Activated CD4-positive, alpha-beta T cell treated with anti-CD3 and anti-CD28 coated beads for 36 hours (primary cell): ENCODE measurements around the gene ARL2BP. TPM values are rescaled to one million over a fixed set of nuclear protein-coding genes. Genes with fewer than 3 reads are reported as not detected.
"Not testable (repeated sequence)": the region's sequence is repeated elsewhere in the genome, so short reads cannot be mapped to it uniquely, and the experiment has no call there.

Experiments
- ATAC-seq: fragments of 200-7000 bp; cut with Tn5 transposase; one replicate; pipeline ENCODE4 v1.10.0; 2021; ENCODE audit warnings: mild to moderate bottlenecking, moderate library complexity
- CTCF ChIA-PET: fragments of 350-600 bp; sonication (Branson Sonifier 250); formaldehyde crosslinking; loops from one replicate; lab custom pipeline; 2021; ENCODE audit warnings: antibody characterized with exemption; lab: Charles Lee
- POLR2A ChIA-PET: fragments of 350-600 bp; sonication (Branson Sonifier 250); formaldehyde crosslinking; loops from one replicate; lab custom pipeline; 2021; ENCODE audit warnings: antibody characterized with exemption, inconsistent platforms; lab: Charles Lee
- DNase-seq: peaks from one replicate; pipeline ENCODE4 v3.0.0-alpha.2; 2020
- H3K27ac Mint-ChIP-seq: one replicate; pipeline ENCODE4 v1.8.0; 2021; ENCODE audit warnings: mixed read lengths
- H3K27me3 Mint-ChIP-seq: one replicate; pipeline ENCODE4 v1.8.0; 2021; ENCODE audit warnings: mixed read lengths
- H3K36me3 Mint-ChIP-seq: one replicate; pipeline ENCODE4 v1.8.0; 2021; ENCODE audit warnings: low read depth, mixed read lengths
- H3K4me1 Mint-ChIP-seq: one replicate; pipeline ENCODE4 v1.8.0; 2021; ENCODE audit warnings: mixed read lengths
- H3K4me3 Mint-ChIP-seq: one replicate; pipeline ENCODE4 v1.8.0; 2021; ENCODE audit warnings: mild to moderate bottlenecking, moderate library complexity, mixed read lengths
- H3K9me3 Mint-ChIP-seq: one replicate; pipeline ENCODE4 v1.8.0; 2021; ENCODE audit warnings: low read depth, mixed read lengths
- intact Hi-C, 2 experiments: fragments of 100-400 bp; cut with DNase I in 1 of 2; cut with micrococcal nuclease in 1 of 2; formaldehyde crosslinking; loops; one replicate each; pipeline versions ENCODE4 v1.14.2 to v1.15.1; 2022 to 2024; cut with DNase I, micrococcal nuclease
- total RNA-seq, 2 experiments: library from RNA; stranded (reverse); gene quantifications; one replicate each; pipeline ENCODE4 v1.2.3, GENCODE V29; 2021

Gene ARL2BP
- total RNA-seq, 2 experiments from 2014 or later, result 9.9 to 11.1 TPM

GRCh38 chr16:57264950-57265371, 19.9 kb downstream of the ARL2BP start:
- Mint-ChIP-seq H3K27ac (no peak overlapping the region), H3K27me3 (no peaks in the 10 kb centered on the region), H3K4me1 (peaks cover 56% of the 10 kb centered on the region), H3K9me3 (no peaks in the 10 kb centered on the region), H3K4me3 (no peak overlapping the region), H3K36me3 (no peaks in the 10 kb centered on the region)
- intact Hi-C loops, result no loop called here
- ChIA-PET CTCF (interaction anchor here (0.7 kb wide), 1 partner anchor 15 kb away, joined by 3 read pairs; no protein-coding TSS in a partner anchor), POLR2A (interaction anchor here (0.6 kb wide), 1 partner anchor 333 kb away, joined by 3 read pairs; no protein-coding TSS in a partner anchor)
- DNase-seq (no peak), ATAC-seq (no peak)

GRCh38 chr16:57265850-57266530, 20.9 kb downstream of the ARL2BP start:
- Mint-ChIP-seq H3K27me3 (no peaks in the 10 kb centered on the region), H3K36me3 (no peaks in the 10 kb centered on the region), H3K4me1 (peaks cover 46% of the 10 kb centered on the region), H3K9me3 (no peaks in the 10 kb centered on the region), H3K4me3 (no peak overlapping the region), H3K27ac (peak overlapping the region; percentile 59)
- no peak for ATAC-seq
- POLR2A ChIA-PET, result no interaction called here
- CTCF ChIA-PET, result interaction anchor here (0.7 kb wide), 1 partner anchor 14 kb away, joined by 3 read pairs; no protein-coding TSS in a partner anchor
- DNase-seq, result no peak
- intact Hi-C loops, result no loop called here

DNA sequence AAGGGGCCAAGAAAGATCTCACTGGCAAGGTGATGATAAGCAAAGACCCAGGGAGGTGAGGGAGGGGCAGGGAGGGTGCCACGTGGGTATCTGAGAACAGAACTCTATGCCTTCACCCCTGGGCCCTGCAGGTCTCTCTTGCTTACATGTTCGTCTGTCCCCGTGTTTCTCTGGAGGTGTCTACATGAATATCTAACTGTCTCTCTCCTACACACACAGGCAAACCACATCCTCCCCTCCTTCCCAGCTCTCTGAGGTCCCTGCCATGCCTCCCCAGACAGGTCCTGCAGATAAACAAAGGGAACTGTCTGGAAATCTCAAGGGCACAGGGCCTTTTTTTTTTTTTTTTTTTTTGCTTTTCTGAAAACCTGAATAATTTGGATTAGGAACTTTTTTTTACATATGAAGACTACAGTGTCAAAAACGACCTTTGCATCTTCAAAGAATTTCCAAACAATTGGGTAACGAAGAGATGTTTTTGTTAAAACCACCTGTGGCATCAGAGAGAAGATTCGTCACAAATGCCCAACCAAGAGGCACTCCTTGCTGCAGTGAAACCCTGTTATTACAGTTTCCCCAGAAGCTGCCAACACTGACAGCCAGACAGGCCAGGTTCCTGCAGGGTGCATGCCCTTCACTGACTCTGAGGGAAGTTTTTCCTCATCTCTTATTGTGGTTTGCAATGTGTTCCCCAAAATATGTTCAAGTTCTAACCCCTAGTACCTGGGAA, 21.6 kb downstream of the ARL2BP start:
- ATAC-seq (peak; percentile 76), DNase-seq (peak; percentile 59)
- ChIA-PET CTCF (interaction anchor here (0.8 kb wide), 1 partner anchor 150 kb away, joined by 3 read pairs; no protein-coding TSS in a partner anchor), POLR2A (interaction anchor here (0.5 to 0.6 kb wide), 2 partner anchors 69 to 81 kb away, joined by 3 to 5 read pairs; partner anchors contain the start of genes PSME3IP1 and RSPRY1)
- no peaks in the 10 kb centered on the region for H3K36me3 Mint-ChIP-seq
- peaks cover 46% of the 10 kb centered on the region for H3K4me1 Mint-ChIP-seq
- H3K27me3 Mint-ChIP-seq, result no peaks in the 10 kb centered on the region
- peak overlapping the region; percentile 59 for H3K27ac Mint-ChIP-seq
- intact Hi-C loops, result no loop called here
- no peak overlapping the region for H3K4me3 Mint-ChIP-seq
- no peaks in the 10 kb centered on the region for H3K9me3 Mint-ChIP-seq

DNA sequence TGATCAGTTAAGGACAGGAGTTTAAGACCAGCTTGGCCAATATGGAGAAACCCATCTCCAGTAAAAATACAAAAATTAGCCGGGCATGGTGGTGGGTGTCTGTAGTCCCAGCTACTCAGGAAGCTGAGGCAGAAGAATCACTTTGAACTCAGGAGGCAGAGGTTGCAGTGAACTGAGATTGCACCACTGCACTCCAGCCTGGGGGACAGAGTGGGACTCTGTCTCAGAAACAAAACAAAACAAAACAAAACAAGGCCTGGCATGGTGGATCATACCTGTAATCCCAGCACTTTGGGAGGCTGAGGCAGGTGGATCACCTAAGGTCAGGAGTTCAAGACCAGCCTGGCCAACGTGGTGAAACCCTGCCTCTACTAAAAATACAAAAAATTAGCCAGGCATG, 22.3 kb downstream of the ARL2BP start:
- H3K4me3 Mint-ChIP-seq, ATAC-seq, H3K9me3 Mint-ChIP-seq, H3K36me3 Mint-ChIP-seq, intact Hi-C loops, DNase-seq, H3K27ac Mint-ChIP-seq, H3K27me3 Mint-ChIP-seq: not testable (repeated sequence)
- CTCF ChIA-PET, result interaction anchor here (0.8 kb wide), 1 partner anchor 150 kb away, joined by 3 read pairs; no protein-coding TSS in a partner anchor
- H3K4me1 Mint-ChIP-seq, result peaks cover 46% of the 10 kb centered on the region
- POLR2A ChIA-PET, result interaction anchor here (0.5 to 0.6 kb wide), 2 partner anchors 70 to 81 kb away, joined by 3 to 5 read pairs; partner anchors contain the start of genes PSME3IP1 and RSPRY1

DNA sequence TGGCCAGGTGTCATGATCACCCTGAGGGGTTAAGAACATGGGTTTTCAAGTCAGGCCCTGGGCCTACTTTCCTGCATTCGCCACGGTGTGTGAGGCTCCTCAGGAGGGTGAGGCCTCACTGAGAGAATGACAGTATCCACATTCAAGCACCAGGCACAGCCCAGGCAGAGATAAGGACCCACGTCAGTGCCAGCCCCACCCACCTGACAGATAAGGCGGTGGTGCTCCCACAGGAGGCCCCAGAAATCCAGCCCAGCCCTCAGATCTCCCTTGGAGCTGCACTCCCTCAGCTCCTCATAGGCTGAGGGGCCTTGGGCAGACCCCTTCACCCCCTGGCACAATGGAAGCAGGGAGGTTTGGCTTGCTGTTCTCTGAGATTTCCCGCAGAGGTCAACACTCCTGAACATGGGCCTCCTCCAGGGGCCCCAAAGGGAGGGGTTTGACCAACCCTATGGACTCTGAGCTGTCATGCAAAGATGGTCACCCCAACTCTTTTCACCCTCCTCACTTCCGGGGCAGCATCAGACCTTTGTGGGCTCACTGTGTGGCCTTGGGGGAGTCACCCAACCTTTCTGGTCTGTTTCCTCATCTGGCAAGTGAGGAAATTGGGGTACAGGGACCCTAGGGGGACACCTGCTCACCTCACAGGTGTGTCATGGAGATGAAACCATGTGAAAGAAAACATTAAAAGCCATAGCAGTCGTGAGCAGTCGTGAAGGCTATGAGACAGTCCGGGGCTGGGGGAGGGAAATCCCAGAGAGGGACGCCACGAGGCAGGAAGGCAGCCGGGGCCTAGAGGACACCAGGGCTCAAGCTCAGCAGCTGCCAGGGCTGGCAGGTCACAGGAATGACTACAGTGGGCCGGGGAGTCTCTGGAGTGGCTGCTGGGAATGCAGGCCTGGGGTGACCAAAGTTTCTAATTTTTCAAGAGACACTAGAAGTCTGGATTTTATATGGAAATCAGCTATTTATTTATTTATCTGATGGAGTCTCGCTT, 24.0 kb downstream of the ARL2BP start:
- H3K27me3 Mint-ChIP-seq, result no peaks in the 10 kb centered on the region
- intact Hi-C loops, result no loop called here
- H3K4me1 Mint-ChIP-seq, result peaks cover 46% of the 10 kb centered on the region
- ATAC-seq (no peak), DNase-seq (peak; percentile 33)
- no peaks in the 10 kb centered on the region for H3K36me3 Mint-ChIP-seq
- H3K27ac Mint-ChIP-seq, result peak overlapping the region; percentile 13
- H3K9me3 Mint-ChIP-seq, result no peaks in the 10 kb centered on the region
- ChIA-PET CTCF (interaction anchor here (0.8 kb wide), 1 partner anchor 9 kb away, joined by 3 read pairs; no protein-coding TSS in a partner anchor), POLR2A (interaction anchor here (1.0 kb wide), 1 partner anchor 200 kb away, joined by 4 read pairs; no protein-coding TSS in a partner anchor)
- H3K4me3 Mint-ChIP-seq, result no peak overlapping the region

DNA sequence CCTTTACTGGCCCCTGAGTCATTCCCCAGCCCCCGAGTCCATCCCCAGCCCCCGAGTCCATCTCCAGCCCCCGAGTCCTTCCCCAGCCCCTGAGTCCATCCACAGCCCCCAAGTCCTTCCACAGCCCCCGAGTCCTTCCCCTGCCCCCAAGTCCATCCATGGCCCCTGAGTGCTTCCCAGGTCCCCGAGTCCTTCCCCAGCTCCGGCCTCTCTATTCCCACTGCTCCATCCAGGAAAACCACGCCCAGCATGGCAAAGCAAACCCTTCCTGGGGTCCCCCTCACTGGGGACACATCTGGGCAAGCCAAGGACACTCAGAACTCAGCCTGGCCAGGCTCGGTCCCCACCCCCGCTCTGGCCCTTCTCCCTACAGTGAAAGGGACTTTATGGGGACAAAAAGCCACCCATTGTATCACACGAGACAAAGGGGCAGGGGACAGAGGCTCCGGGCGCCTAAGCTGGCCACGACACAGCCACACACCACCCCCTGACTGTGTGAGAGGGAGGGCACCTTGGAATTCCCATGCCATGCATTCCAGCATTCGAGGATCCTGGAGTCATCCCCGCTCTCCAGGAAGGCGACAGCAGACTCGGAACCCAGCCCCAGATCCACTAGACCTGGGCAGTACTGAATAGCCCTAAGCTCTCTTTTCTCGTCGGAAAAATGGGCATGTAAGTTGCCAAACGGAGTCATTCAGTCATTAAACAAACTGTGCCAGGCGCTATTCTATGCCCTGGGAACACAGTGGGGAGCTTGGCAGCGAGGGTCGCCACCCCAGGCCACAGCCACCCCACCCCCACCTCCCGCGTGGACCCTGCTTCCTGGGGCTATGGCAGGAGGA, 25.4 kb downstream of the ARL2BP start:
- H3K4me3 Mint-ChIP-seq, result no peak overlapping the region
- H3K9me3 Mint-ChIP-seq, result no peaks in the 10 kb centered on the region
- H3K27me3 Mint-ChIP-seq, result no peaks in the 10 kb centered on the region
- ChIA-PET CTCF (no interaction called here), POLR2A (interaction anchor here (1.0 kb wide), 1 partner anchor 201 kb away, joined by 4 read pairs; no protein-coding TSS in a partner anchor)
- no peak overlapping the region for H3K27ac Mint-ChIP-seq
- peaks cover 38% of the 10 kb centered on the region for H3K4me1 Mint-ChIP-seq
- intact Hi-C loops, result no loop called here
- DNase-seq (no peak), ATAC-seq (no peak)
- H3K36me3 Mint-ChIP-seq, result no peaks in the 10 kb centered on the region

DNA sequence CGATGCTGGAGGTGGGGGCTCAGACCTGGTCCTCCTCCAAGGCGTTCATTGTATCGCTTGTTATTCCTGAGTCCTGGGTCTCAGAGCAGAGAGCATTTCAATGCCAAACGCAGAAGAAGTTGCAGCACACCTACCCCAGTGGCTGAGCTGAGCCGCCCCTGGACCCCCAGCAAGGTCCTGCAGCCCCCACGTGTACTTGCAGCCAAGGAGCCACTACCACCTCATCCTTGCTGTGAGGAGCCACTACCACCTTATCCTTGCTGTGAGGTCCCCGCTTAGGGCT, 25.9 kb downstream of the ARL2BP start:
- Mint-ChIP-seq H3K36me3 (no peaks in the 10 kb centered on the region), H3K27me3 (no peaks in the 10 kb centered on the region), H3K9me3 (no peaks in the 10 kb centered on the region), H3K4me1 (peaks cover 33% of the 10 kb centered on the region), H3K4me3 (no peak overlapping the region), H3K27ac (no peak overlapping the region)
- CTCF ChIA-PET, result no interaction called here
- intact Hi-C loops, result no loop called here
- DNase-seq (no peak), ATAC-seq (no peak)
- POLR2A ChIA-PET, result no interaction called here

- no peaks in the 10 kb centered on the region for H3K27me3 Mint-ChIP-seq
- no peak for ATAC-seq
- intact Hi-C loops, result no loop called here
These were observed 26.9 kb downstream of the ARL2BP start for GRCh38 chr16:57271867-57272495.

DNA sequence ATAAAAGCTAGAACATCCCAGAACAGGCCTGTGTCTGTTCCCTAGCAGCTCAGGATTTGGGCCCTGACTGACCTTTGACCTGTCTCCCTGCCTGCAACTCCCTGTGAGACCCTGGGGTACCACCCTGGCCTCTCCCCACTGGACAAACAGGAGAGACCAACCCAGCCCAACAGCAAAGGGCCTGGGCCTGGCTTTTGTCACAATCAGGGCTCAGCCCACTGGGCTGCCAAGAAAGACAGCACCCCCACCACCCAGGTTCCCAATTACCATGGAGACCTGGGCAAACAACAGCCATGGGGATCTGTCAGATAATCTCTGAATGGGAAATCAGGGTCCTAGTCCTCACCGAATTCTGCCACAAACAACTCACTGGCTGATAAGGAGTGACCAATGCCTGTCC, 28.3 kb downstream of the ARL2BP start:
- H3K36me3 Mint-ChIP-seq, result no peaks in the 10 kb centered on the region

More at GRCh38 chr16:57271867-57272495, 26.9 kb downstream of the ARL2BP start:
- ChIA-PET CTCF (interaction anchor here (0.7 kb wide), 1 partner anchor 716 kb away, joined by 3 read pairs; no protein-coding TSS in a partner anchor), POLR2A (no interaction called here)
- no peak for DNase-seq
- H3K27ac Mint-ChIP-seq, result no peak overlapping the region
- H3K4me1 Mint-ChIP-seq, result peaks cover 30% of the 10 kb centered on the region
- no peaks in the 10 kb centered on the region for H3K9me3 Mint-ChIP-seq
- H3K4me3 Mint-ChIP-seq, result no peak overlapping the region
- H3K36me3 Mint-ChIP-seq, result no peaks in the 10 kb centered on the region

DNA sequence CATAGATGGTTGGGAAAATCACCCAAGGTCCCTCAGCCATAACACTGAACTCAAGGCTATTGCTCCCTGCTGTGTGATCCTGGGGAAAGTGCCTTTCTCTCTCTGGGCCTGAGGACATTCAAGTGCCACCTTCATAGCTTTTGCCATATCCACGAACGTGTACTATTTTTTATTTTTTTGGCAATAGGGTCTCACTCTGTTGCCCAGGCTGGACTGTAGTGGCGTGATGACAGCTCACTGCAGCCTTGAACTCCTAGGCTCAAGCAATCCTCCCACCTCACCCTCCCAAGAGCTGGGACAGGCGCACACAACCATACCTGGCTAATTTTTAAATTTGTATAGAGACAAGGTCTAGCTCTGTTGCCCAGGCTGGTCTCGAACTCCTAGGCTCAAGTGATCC, 28.8 kb downstream of the ARL2BP start:
- CTCF ChIA-PET, result no interaction called here
- H3K36me3 Mint-ChIP-seq, result no peaks in the 10 kb centered on the region
- DNase-seq, result no peak
- H3K4me3 Mint-ChIP-seq, result no peak overlapping the region
- H3K9me3 Mint-ChIP-seq, result no peaks in the 10 kb centered on the region
- no peaks in the 10 kb centered on the region for H3K27me3 Mint-ChIP-seq
- H3K4me1 Mint-ChIP-seq, result peaks cover 30% of the 10 kb centered on the region
- ATAC-seq, result no peak
- intact Hi-C loops, result no loop called here
- H3K27ac Mint-ChIP-seq, result no peak overlapping the region
- POLR2A ChIA-PET, result no interaction called here

More for the DNA sequence above, 28.3 kb downstream of the ARL2BP start:
- CTCF ChIA-PET, result interaction anchor here (0.6 kb wide), 1 partner anchor 1306 kb away, joined by 3 read pairs; no protein-coding TSS in a partner anchor
- Mint-ChIP-seq H3K9me3 (no peaks in the 10 kb centered on the region), H3K4me1 (peaks cover 30% of the 10 kb centered on the region), H3K4me3 (no peak overlapping the region), H3K27me3 (no peaks in the 10 kb centered on the region), H3K27ac (no peak overlapping the region)
- intact Hi-C loops, result no loop called here
- DNase-seq (no peak), ATAC-seq (no peak)
- POLR2A ChIA-PET, result interaction anchor here (0.5 kb wide), 1 partner anchor 14 kb away, joined by 4 read pairs; no protein-coding TSS in a partner anchor
